Activated B cell treated with CpG ODN at 0.5 μM for 24 hours (primary cell): ENCODE measurements around the gene PCSK9. TPM values are rescaled to one million over a fixed set of nuclear protein-coding genes. Genes with fewer than 3 reads are reported as not detected.
A peak's percentile ranks its signal among the peaks of the same experiment; 100 is the strongest.

Experiments used
- ATAC-seq: fragments of 200-7000 bp; cut with Tn5 transposase; one replicate; pipeline ENCODE4 v1.10.0; 2021; ENCODE audit warnings: low read depth, mild to moderate bottlenecking, moderate library complexity
- CTCF ChIA-PET: fragments of 350-600 bp; sonication (Branson Sonifier 250); formaldehyde crosslinking; loops from one replicate; lab custom pipeline; 2021; ENCODE audit warnings: antibody characterized with exemption; lab: Charles Lee
- POLR2A ChIA-PET: fragments of 350-600 bp; sonication (Branson Sonifier 250); formaldehyde crosslinking; loops from one replicate; lab custom pipeline; 2021; ENCODE audit warnings: antibody characterized with exemption; lab: Charles Lee
- DNase-seq: peaks from one replicate; pipeline ENCODE4 v3.0.0; 2022
- H3K27ac Mint-ChIP-seq: one replicate; pipeline ENCODE4 v1.8.0; 2020; ENCODE audit warnings: mixed read lengths
- H3K27me3 Mint-ChIP-seq: one replicate; pipeline ENCODE4 v1.8.0; 2021; ENCODE audit warnings: mixed read lengths
- H3K36me3 Mint-ChIP-seq: one replicate; pipeline ENCODE4 v1.8.0; 2021; ENCODE audit warnings: low read depth, mixed read lengths
- H3K4me1 Mint-ChIP-seq: one replicate; pipeline ENCODE4 v1.8.0; 2021; ENCODE audit warnings: mixed read lengths
- H3K4me3 Mint-ChIP-seq: one replicate; pipeline ENCODE4 v1.8.0; 2020; ENCODE audit warnings: mild to moderate bottlenecking, mixed read lengths
- H3K9me3 Mint-ChIP-seq: one replicate; pipeline ENCODE4 v1.8.0; 2020; ENCODE audit warnings: mixed read lengths
- CTCF ChIP-seq: fragments of 200-600 bp; IDR thresholded peaks from one replicate; pipeline ENCODE4 v1.8.0; 2022; ENCODE audit warnings: antibody characterized with exemption, mild to moderate bottlenecking
- intact Hi-C: fragments of 100-400 bp; cut with micrococcal nuclease; formaldehyde crosslinking; loops from one replicate; pipeline ENCODE4 v1.15.1; 2024
- total RNA-seq: library from RNA; stranded (reverse); gene quantifications from 2 replicates; pipeline ENCODE4 v1.2.3, GENCODE V29; 2022

The PCSK9 gene
- total RNA-seq, 1 donor from 2014 or later: not detected

- Mint-ChIP-seq H3K27ac (no peak overlapping the region), H3K9me3 (no peaks in the 10 kb centered on the region), H3K27me3 (no peaks in the 10 kb centered on the region), H3K4me1 (no peaks in the 10 kb centered on the region), H3K36me3 (peaks cover 23% of the 10 kb centered on the region), H3K4me3 (no peak overlapping the region)
- intact Hi-C loops: no loop called here
- ChIA-PET POLR2A (no interaction called here), CTCF (interaction anchor here (1.5 kb wide), 1 partner anchor 215 kb away, joined by 4 read pairs; no protein-coding TSS in a partner anchor)
- TF ChIP-seq CTCF: no peak
- ATAC-seq (no peak), DNase-seq (no peak)
These were observed 23.6 kb downstream of the PCSK9 start for GRCh38 chr1:55062801-55063576.

- DNase-seq: no peak
- H3K27me3 Mint-ChIP-seq: no peaks in the 10 kb centered on the region
- H3K9me3 Mint-ChIP-seq: no peaks in the 10 kb centered on the region
- no peak for ATAC-seq
- no peaks in the 10 kb centered on the region for H3K4me1 Mint-ChIP-seq
- H3K4me3 Mint-ChIP-seq: no peak overlapping the region
- ChIA-PET POLR2A (no interaction called here), CTCF (interaction anchor here (1.5 kb wide), 1 partner anchor 214 kb away, joined by 4 read pairs; no protein-coding TSS in a partner anchor)
- no peak for TF ChIP-seq CTCF
- intact Hi-C loops: no loop called here
- peaks cover 28% of the 10 kb centered on the region for H3K36me3 Mint-ChIP-seq
- H3K27ac Mint-ChIP-seq: no peak overlapping the region
These were observed 24.2 kb downstream of the PCSK9 start for GRCh38 chr1:55063577-55063942.

GRCh38 chr1:55064071-55064581 lies 24.8 kb downstream of the PCSK9 start:
- ChIA-PET POLR2A (no interaction called here), CTCF (interaction anchor here (1.5 kb wide), 1 partner anchor 213 kb away, joined by 4 read pairs; no protein-coding TSS in a partner anchor)
- H3K36me3 Mint-ChIP-seq: peaks cover 34% of the 10 kb centered on the region
- H3K4me3 Mint-ChIP-seq: no peak overlapping the region
- ATAC-seq (peak; percentile 28), DNase-seq (no peak)
- H3K27ac Mint-ChIP-seq: no peak overlapping the region
- H3K27me3 Mint-ChIP-seq: no peaks in the 10 kb centered on the region
- TF ChIP-seq CTCF: no peak
- no peaks in the 10 kb centered on the region for H3K4me1 Mint-ChIP-seq
- no peaks in the 10 kb centered on the region for H3K9me3 Mint-ChIP-seq
- intact Hi-C loops: no loop called here

GRCh38 chr1:55064861-55065263 lies 25.5 kb downstream of the PCSK9 start:
- no peak overlapping the region for H3K4me3 Mint-ChIP-seq
- H3K9me3 Mint-ChIP-seq: no peaks in the 10 kb centered on the region
- H3K27ac Mint-ChIP-seq: no peak overlapping the region
- no peaks in the 10 kb centered on the region for H3K4me1 Mint-ChIP-seq
- DNase-seq (no peak), ATAC-seq (no peak)
- CTCF ChIA-PET: interaction anchor here (1.5 kb wide), 1 partner anchor 213 kb away, joined by 4 read pairs; no protein-coding TSS in a partner anchor
- POLR2A ChIA-PET: no interaction called here
- H3K36me3 Mint-ChIP-seq: peaks cover 40% of the 10 kb centered on the region
- intact Hi-C loops: no loop called here
- no peak for TF ChIP-seq CTCF
- H3K27me3 Mint-ChIP-seq: no peaks in the 10 kb centered on the region

- CTCF ChIA-PET: no interaction called here
- H3K4me1 Mint-ChIP-seq: no peaks in the 10 kb centered on the region
- peak overlapping the region; percentile 35 for H3K27ac Mint-ChIP-seq
These were observed 26.3 kb downstream of the PCSK9 start for GRCh38 chr1:55065648-55066047.

More at GRCh38 chr1:55065648-55066047, 26.3 kb downstream of the PCSK9 start:
- Mint-ChIP-seq H3K27me3 (no peaks in the 10 kb centered on the region), H3K9me3 (no peaks in the 10 kb centered on the region), H3K36me3 (peaks cover 48% of the 10 kb centered on the region), H3K4me3 (no peak overlapping the region)
- intact Hi-C loops: no loop called here
- no peak for TF ChIP-seq CTCF
- DNase-seq (no peak), ATAC-seq (no peak)
- POLR2A ChIA-PET: no interaction called here
